ENCODE measurements around the gene SLC18A3.

Gene SLC18A3

GRCh38 chr10:49649936-49650723, 40.0 kb downstream of the SLC18A3 start:
- no peak for DNase-seq (ENCODE audit: low read depth in 2 of 3, low spot score in 2 of 3)

- DNase-seq (ENCODE audit: low read depth in 2 of 3, low spot score in 2 of 3) = no peak
These were observed 40.6 kb downstream of the SLC18A3 start for GRCh38 chr10:49650724-49651034.

GRCh38 chr10:49651039-49651835, 41.1 kb downstream of the SLC18A3 start:
- DNase-seq (ENCODE audit: low read depth in 2 of 3, low spot score in 2 of 3) = no peak

GRCh38 chr10:49651917-49652316, 41.8 kb downstream of the SLC18A3 start:
- DNase-seq (ENCODE audit: low read depth in 2 of 3, low spot score in 2 of 3) = no peak

- DNase-seq (ENCODE audit: low read depth in 2 of 3, low spot score in 2 of 3) = no peak
These were observed 42.5 kb downstream of the SLC18A3 start for GRCh38 chr10:49652421-49653272.

- no peak for DNase-seq (ENCODE audit: low read depth in 2 of 3, low spot score in 2 of 3)
These were observed 43.3 kb downstream of the SLC18A3 start for GRCh38 chr10:49653273-49653929.

- no peak for DNase-seq (ENCODE audit: low read depth in 2 of 3, low spot score in 2 of 3)
These were observed 44.1 kb downstream of the SLC18A3 start for GRCh38 chr10:49654036-49654693.

GRCh38 chr10:49655099-49655498, 45.0 kb downstream of the SLC18A3 start:
- DNase-seq (ENCODE audit: low read depth in 2 of 3, low spot score in 2 of 3) = no peak

- no peak for DNase-seq (ENCODE audit: low read depth in 2 of 3, low spot score in 2 of 3)
These were observed 46.9 kb downstream of the SLC18A3 start for GRCh38 chr10:49656845-49657493.

GRCh38 chr10:49657606-49658005, 47.5 kb downstream of the SLC18A3 start:
- no peak for DNase-seq (ENCODE audit: low read depth in 2 of 3, low spot score in 2 of 3)

GRCh38 chr10:49661140-49661856, 51.2 kb downstream of the SLC18A3 start:
- DNase-seq (ENCODE audit: low read depth in 2 of 3, low spot score in 2 of 3) = no peak
